Kasumi-1 (cell line): ENCODE results near the gene MYL3.

Experiments
- DNase-seq, 2 experiments: peaks; one replicate each; lab custom pipeline; 2025; lab: John Stamatoyannopoulos, UW

The MYL3 gene

GRCh38 chr3:46865031-46865507 lies 1.8 kb upstream of the MYL3 start:
- no peak for DNase-seq

GRCh38 chr3:46864061-46864881 lies 1.0 kb upstream of the MYL3 start:
- DNase-seq: no peak

GRCh38 chr3:46862369-46863025 lies 747 bp downstream of the MYL3 start:
- DNase-seq: no peak

GRCh38 chr3:46861605-46862368 lies 1.5 kb downstream of the MYL3 start:
- DNase-seq: no peak

DNA sequence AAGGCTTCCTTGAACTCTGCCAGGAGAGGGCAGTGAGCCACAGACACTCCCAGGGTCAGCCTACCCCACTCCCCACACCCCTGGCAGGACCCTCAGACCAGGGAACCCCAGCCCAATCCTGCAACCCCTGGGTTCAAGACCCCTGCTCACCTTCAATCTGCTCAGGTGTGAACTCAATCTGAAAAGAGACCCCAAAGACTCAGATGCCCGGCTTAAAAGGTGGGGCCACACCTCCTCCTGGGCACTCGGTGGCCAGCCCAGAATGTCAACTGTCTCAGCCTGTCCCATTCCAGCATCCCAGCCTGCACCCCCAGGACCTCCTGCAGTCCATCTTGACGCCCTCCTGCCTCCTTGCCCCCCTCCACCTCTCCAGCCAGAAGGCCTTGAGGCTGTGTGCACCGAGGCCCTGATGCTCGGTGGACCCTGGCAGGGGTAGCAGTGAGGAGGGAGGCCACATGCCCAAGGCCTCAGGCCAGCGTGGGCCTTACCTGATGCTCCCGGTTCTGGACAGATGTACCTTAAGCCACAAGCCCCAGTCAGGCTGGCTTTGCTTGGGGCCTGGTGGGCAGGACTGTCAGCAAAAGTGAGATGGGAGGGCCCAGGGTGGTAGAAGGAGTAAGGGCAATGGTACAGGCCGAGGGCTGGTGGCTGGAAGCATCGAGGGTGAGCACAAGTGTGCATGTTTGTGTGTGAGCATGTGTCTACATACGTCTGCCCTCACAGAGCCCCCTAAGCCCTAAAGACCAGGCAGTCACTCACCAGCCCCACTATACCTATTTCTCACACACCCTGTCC lies 2.2 kb downstream of the MYL3 start:
- DNase-seq: no peak

- peak; percentile 8 to 43 for DNase-seq
Observed at GRCh38 chr3:46860017-46860809, 3.0 kb downstream of the MYL3 start.

DNA sequence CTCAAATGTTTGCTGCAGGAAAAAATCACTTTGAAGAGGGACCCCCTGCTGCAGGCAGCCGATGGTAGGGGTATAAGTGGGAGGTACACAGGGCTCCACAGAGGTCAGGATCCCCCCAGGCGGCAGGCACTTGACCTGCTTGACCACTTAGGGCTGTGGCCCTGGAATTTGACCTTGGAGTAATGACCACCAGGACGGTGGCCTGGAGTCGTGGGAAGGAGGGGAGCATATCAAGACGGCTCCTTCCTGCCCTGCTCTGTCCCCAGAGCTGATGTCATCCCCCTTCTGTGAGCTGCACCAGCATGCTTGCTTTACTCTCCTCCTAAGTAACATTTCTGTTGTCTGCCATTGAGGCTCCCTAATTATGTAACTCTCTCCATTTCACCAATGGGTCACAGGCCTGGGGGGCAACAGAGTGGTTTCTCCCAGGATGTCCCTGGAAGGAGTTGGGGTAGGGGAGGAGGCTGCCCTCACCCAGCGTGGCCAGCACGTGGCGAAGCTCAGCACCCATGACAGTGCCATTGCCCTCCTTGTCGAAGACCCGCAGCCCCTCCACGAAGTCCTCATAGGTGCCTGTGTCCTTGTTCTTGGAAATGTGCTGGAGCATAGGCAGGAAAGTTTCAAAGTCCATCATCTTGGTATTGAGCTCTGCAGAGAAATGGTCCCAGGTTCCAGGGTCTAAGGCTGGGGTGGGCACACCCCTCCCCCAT lies 4.1 kb downstream of the MYL3 start:
- DNase-seq: no peak

GRCh38 chr3:46858456-46858855 lies 4.8 kb downstream of the MYL3 start:
- DNase-seq: no peak

GRCh38 chr3:46857485-46858341 lies 5.5 kb downstream of the MYL3 start:
- no peak for DNase-seq

DNA sequence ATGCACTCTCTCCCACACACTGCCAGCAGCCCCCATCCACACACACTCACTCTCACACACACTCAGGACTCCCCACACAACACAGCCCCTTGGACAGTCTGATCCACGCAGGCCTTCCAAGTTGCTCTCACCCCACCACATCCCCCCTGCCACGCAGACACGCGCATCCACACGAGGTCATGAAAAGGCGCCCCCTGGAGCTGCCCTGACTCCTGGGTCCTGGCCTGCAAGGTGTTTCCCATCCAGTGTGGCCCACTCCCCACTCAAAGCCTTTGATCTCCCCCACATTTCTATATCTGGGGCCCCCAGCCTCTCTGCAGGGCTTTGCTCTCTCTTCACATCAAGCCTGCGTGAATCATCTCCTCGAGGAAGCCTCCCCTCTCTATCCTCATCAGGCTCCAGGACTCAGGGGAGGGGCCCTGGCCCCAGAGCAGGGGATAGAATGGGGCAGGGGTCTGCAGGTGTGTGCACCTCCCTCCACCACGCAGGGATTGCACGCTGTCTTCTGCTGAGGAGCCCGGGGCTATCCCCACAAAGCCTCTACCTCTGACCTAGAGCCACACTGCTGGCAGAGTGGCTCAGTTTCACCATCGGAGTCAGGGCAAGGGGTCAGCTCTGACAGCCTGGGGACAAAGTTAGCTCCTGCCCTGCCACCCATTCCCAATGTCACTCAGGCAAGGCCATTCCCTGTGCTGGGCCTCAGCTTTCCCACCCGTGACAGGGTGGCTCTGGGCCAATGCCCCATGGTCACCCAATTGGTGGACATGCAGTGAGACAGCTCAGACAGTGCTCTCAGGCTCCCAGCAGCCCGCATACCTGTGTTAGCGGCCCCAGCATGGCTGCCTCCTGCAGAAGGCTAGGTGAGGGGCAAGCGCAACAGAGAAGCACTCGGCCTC lies 6.4 kb downstream of the MYL3 start:
- no peak for DNase-seq

DNA sequence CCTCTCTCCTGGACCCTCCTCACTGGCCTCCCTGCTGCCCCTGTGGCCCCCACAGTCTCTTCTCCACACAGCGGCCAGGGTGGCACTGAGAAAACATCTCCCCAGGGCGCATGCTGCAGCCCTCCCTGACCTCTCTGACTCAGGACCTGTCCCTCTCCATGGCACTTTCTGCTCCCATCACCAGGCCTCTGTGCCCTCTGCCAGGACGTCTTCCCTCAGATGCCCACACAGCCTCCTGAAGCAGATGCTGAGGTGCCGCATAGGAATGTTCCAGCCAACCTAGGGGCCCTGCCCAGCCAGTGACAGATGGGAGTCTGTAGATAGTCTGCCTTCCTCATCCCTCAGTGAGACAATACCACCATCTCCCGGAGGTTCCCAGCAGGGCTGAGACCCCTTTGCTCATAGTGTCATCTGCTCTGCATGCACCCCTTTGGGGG lies 8.7 kb downstream of the MYL3 start:
- no peak for DNase-seq

DNA sequence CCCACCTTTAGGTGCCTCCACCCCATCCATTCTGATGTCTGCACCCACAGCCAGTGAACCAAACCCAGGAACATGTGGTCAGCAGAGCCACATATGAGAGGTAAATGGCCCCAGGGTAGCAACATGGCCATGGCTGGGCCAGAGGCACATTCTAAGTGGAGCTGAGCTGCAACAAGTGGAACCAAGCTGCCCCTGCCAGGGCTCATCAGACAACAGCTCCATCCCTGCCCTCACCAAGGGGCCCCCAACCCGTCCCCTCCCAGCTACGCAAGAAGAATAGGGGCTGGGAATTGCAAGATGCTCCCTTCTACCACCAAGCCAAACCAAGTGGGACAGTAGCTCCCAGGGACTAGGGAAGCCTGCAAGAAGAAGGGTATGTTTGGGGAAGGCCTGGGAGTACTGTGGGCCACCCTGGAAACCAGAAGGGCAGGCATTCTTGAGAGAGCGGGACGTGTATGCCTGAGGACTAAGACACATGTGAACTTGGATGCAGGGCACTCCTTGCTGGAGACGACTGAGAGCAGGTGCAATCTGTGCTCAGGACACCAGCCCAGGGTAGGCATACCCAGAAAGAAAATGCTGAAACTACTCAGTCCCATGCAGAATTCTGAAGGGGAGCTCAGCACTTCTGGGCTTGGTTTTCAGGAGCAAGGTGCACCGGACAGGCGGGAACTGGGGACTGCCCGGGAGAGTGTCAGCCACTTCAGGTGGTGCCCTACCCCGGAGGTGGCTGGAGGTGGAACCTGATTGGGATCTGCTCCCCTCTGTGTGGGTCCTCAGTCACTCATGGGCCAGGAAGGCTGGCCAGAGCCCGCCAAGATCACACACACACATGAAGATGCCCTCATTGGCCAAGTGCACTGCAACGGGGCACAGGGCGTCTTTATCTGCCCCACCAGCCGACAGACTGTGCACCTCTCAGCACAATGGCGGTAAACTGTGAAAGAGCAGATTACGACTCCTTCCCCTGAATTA lies 9.5 kb downstream of the MYL3 start:
- DNase-seq: no peak

DNA sequence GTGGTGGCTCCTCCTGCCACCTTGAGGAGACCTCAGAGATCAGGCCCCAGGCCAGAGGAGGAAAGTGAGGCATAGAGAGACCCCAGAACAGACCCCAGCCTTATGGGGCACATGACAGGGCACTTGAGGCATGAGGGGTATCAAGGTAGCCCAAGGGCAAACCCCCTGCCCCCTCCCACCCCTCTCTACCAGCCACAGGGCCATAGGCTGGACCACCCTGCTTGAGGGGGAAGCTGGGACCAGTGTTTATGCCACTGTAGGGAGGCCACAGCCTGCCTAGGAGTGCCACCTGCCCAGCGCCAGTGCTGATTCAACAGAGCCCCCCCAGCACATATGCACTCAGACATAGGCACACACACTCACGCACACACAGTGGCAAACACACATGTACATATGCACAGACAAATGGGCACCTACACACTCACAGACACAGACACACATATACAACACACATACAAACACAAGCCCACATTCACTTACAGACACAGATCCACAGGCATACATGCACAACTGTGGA lies 10.3 kb downstream of the MYL3 start:
- DNase-seq: no peak

DNA sequence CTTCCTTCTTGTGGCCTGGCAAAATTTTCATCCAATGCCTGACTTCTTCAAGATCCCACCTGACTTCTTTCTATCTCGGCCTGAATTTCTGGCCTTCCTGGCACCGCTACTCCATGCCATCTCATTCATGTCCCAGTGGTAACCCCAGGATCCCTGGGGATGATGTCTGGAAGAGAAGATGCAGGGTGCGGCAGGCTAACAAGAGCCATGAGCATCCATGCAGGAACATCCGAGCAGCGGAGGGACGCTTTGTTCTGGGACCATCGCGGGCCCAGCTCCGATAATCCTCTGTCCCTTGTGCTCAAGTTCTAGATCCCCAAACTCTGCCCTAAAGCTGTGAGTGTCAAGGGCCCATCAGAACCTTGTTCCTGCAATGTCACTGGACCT lies 10.9 kb downstream of the MYL3 start:
- no peak for DNase-seq

DNA sequence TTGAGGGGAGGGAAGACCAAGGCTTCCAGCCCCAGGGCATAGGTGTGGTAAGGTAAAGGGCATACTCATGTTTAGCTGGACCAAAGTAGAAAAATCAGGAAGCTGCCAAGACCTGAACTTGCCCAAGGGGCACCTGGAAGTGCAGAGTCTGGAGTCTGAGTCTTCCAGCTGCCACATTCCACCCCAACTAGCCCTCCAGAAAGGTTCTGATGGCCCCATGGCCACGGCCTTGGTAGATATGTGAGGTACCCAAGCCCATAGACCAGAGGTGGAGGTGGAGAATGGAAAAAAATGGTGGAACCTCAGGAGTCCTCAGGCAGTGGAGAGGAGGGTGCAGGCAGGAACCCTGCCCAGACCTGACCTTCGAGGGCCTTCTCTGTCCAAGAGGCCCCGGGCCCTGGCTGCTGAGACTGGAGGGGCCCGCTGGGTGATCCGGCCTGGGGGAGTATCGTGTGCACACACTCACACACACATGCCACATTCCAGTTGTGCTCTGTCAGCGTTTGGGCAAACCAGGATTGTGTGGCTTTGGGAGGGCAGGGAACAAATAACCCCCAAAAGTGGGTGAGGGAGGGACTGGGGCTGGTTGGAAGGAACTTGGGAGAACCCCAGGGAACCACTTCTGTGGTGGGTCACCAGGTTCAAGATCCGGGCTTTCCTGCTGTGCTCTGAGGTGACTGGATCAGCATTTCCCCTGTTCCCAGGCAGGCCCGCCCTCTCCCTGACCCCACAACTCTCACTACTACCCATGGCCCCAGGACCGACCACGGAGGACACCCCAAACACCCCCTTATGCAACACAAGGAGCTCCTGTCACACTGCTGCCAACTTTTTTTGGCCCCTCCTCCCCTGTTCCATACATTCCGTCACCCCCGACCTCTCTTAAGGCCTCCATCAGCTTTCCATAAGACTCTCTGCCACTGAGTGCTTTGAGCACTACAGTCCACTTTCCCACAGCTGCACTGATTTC lies 11.6 kb downstream of the MYL3 start:
- DNase-seq: no peak

GRCh38 chr3:46850468-46850779 lies 12.8 kb downstream of the MYL3 start:
- DNase-seq: no peak
